HCT116 (cell line): Measurements from ENCODE around the gene URI1. TPM values are rescaled to one million over a fixed set of nuclear protein-coding genes. Genes with fewer than 3 reads are reported as not detected.

Experiments used
- ATAC-seq: fragments of 200-7000 bp; cut with Tn5 transposase; 2 replicates; pipeline ENCODE4 v1.9.1; 2020; ENCODE audit warnings: mild to moderate bottlenecking, moderate library complexity
- BruUV-seq: library from RNA; stranded (reverse); fragments of 400-500 nt; replicated peaks from 2 replicates; lab custom pipeline; 2021; lab: Mats Ljungman, UMichigan
- CTCF ChIA-PET: fragments of 300-600 bp; sonication (Branson Sonifier 250); formaldehyde crosslinking; loops from one replicate; lab custom pipeline; 2021; ENCODE audit warnings: antibody characterized with exemption; lab: Charles Lee
- POLR2A ChIA-PET: fragments of 300-600, 350-600 bp; sonication (Branson Sonifier 250); formaldehyde crosslinking; loops from one replicate; lab custom pipeline; 2021; ENCODE audit warnings: antibody characterized with exemption; lab: Charles Lee
- RAD21 ChIA-PET, 2 experiments: fragments of 300-600 bp; sonication (Branson Sonifier 250); formaldehyde crosslinking; loops; one replicate each; lab custom pipeline; 2023; ENCODE audit warnings: low total read pairs in 2 of 2; ENCODE audit not compliant: uncharacterized antibody in 2 of 2, unreplicated experiment in 2 of 2, low non-redundant PET in 1 of 2; lab: Charles Lee
- DNase-seq: peaks from one replicate; pipeline ENCODE4 v3.0.0-alpha.2; 2010; ENCODE audit warnings: low read depth, low spot score
- H2AFZ ChIP-seq: fragments of 200-600 bp; shearing (Covaris generic), sonication (generic); 2 replicates; pipeline ENCODE4 v1.6.1; 2017; ENCODE audit warnings: low read depth, mixed run types, mixed read lengths, antibody characterized with exemption, low read length; ENCODE audit not compliant: poor library complexity, severe bottlenecking
- H3K27ac ChIP-seq: 2 replicates; pipeline ENCODE4 v1.5.1; 2012; ENCODE audit warnings: low read depth, low read length
- H3K27me3 ChIP-seq: fragments of 200-600 bp; sonication (generic); 2 replicates; pipeline ENCODE4 v1.6.1; 2016; ENCODE audit warnings: mixed run types, low read length, mixed read lengths; ENCODE audit not compliant: insufficient read depth
- H3K36me3 ChIP-seq, 2 experiments: fragments of 200-500 bp in 1 of 2; fragments of 200-600 bp in 1 of 2; sonication (Bioruptor generic) in 1 of 2; sonication (generic) in 1 of 2; 2 replicates each; pipeline versions ENCODE4 v1.5.1 to v1.6.1; 2014 to 2016; ENCODE audit warnings: low read length in 2 of 2, inconsistent platforms in 1 of 2, mixed read lengths in 1 of 2, mixed run types in 1 of 2; ENCODE audit not compliant: insufficient read depth in 2 of 2, control insufficient read depth in 1 of 2
- H3K4me1 ChIP-seq, 2 experiments: fragments of 200-600 bp in 1 of 2; sonication (generic) in 1 of 2; 2 replicates each; pipeline versions ENCODE4 v1.5.1 to v1.6.1; 2012 to 2017; ENCODE audit warnings: low read length in 2 of 2, inconsistent platforms in 1 of 2, mild to moderate bottlenecking in 1 of 2, mixed read lengths in 1 of 2, mixed run types in 1 of 2, moderate library complexity in 1 of 2; ENCODE audit not compliant: insufficient read depth in 2 of 2, control insufficient read depth in 1 of 2
- H3K4me2 ChIP-seq: fragments of 200-600 bp; sonication (generic); 2 replicates; pipeline ENCODE4 v1.6.1; 2017; ENCODE audit warnings: mixed run types, low read length, mixed read lengths
- H3K4me3 ChIP-seq, 2 experiments: fragments of 200-600 bp in 1 of 2; sonication (generic) in 1 of 2; replicated peaks in 1 of 2; 2 replicates each; pipeline ENCODE4 v1.5.1; 2011 to 2016; ENCODE audit warnings: low read length in 2 of 2, control low read depth in 1 of 2, low read depth in 1 of 2, mild to moderate bottlenecking in 1 of 2, mixed read lengths in 1 of 2, mixed run types in 1 of 2
- H3K79me2 ChIP-seq: fragments of 200-600 bp; sonication (generic); 2 replicates; pipeline ENCODE4 v1.6.1; 2017; ENCODE audit warnings: mild to moderate bottlenecking, mixed run types, low read length, moderate library complexity, mixed read lengths; ENCODE audit not compliant: insufficient read depth
- H3K9ac ChIP-seq: fragments of 200-600 bp; sonication (generic); 2 replicates; pipeline ENCODE4 v1.6.1; 2016; ENCODE audit warnings: low read length, mixed read lengths
- H3K9me2 ChIP-seq: fragments of 200-600 bp; sonication (generic), shearing (Covaris generic); 2 replicates; pipeline ENCODE4 v1.6.1; 2017; ENCODE audit warnings: mixed run types, mild to moderate bottlenecking, moderate library complexity; ENCODE audit not compliant: insufficient read depth
- H3K9me3 ChIP-seq, 2 experiments: fragments of 200-500 bp in 1 of 2; fragments of 200-600 bp in 1 of 2; sonication (Bioruptor generic) in 1 of 2; sonication (generic) in 1 of 2; 2 replicates each; pipeline ENCODE4 v1.6.1; 2014 to 2017; ENCODE audit warnings: low read length in 2 of 2, mixed read lengths in 2 of 2, inconsistent platforms in 1 of 2, low read depth in 1 of 2, mild to moderate bottlenecking in 1 of 2, mixed run types in 1 of 2, moderate library complexity in 1 of 2; ENCODE audit not compliant: control insufficient read depth in 1 of 2, insufficient read depth in 1 of 2
- H4K20me1 ChIP-seq: fragments of 200-600 bp; sonication (generic), shearing (Covaris generic); 2 replicates; pipeline ENCODE4 v1.6.1; 2017; ENCODE audit warnings: mixed run types, mild to moderate bottlenecking, moderate library complexity; ENCODE audit not compliant: insufficient read depth
- ATF3 ChIP-seq: IDR thresholded peaks from 2 replicates; pipeline ENCODE4 v1.6.1; 2012
- CEBPB ChIP-seq: IDR thresholded peaks from 2 replicates; pipeline ENCODE4 v1.6.1; 2012; ENCODE audit warnings: low read depth
- CTCF ChIP-seq, 3 experiments: fragments of 200-600 bp in 1 of 3; sonication (generic) in 1 of 3; IDR thresholded peaks in 2 of 3; conservative IDR thresholded peaks in 1 of 3; 2 replicates each; pipeline ENCODE4 v1.5.1; 2012 to 2017; ENCODE audit warnings: low read depth in 2 of 3, low read length in 2 of 3, antibody characterized with exemption in 1 of 3, borderline replicate concordance in 1 of 3, control low read depth in 1 of 3, mild to moderate bottlenecking in 1 of 3, mixed read lengths in 1 of 3, mixed run types in 1 of 3, moderate library complexity in 1 of 3; ENCODE audit not compliant: insufficient read depth in 1 of 3
- EZH2 ChIP-seq: fragments of 200-600 bp; sonication (generic); IDR thresholded peaks from 2 replicates; pipeline ENCODE4 v1.6.1; 2017; ENCODE audit warnings: antibody characterized with exemption, mixed run types
- EZH2phosphoT487 ChIP-seq: fragments of 200-600 bp; IDR thresholded peaks from 2 replicates; pipeline ENCODE4 v1.6.1; 2018; ENCODE audit warnings: antibody characterized with exemption, borderline replicate concordance
- JUND ChIP-seq: IDR thresholded peaks from 2 replicates; pipeline ENCODE4 v1.6.1; 2012
- POLR2A ChIP-seq: IDR thresholded peaks from 2 replicates; pipeline ENCODE4 v1.7.0; 2011; ENCODE audit warnings: borderline replicate concordance; ENCODE audit not compliant: insufficient read depth, insufficient read length; ENCODE audit errors: extremely low read depth
- REST ChIP-seq: IDR thresholded peaks from 2 replicates; pipeline ENCODE4 v1.6.1; 2012; ENCODE audit warnings: low read depth
- SRF ChIP-seq: IDR thresholded peaks from 2 replicates; pipeline ENCODE4 v1.6.1; 2012; ENCODE audit warnings: low read depth
- YY1 ChIP-seq: IDR thresholded peaks from 2 replicates; pipeline ENCODE4 v1.6.1; 2011; ENCODE audit warnings: low read length, low read depth, moderate library complexity, mild to moderate bottlenecking; ENCODE audit not compliant: insufficient replicate concordance; ENCODE audit errors: extremely low read depth
- ZFX ChIP-seq: fragments of 450-650 bp; IDR thresholded peaks from 2 replicates; pipeline ENCODE4 v1.6.1; 2017
- intact Hi-C: fragments of 100-400 bp; cut with micrococcal nuclease; formaldehyde crosslinking; loops from 2 replicates; pipeline ENCODE4 v1.10.0; 2022
- total RNA-seq: library from RNA; stranded (reverse); gene quantifications from one replicate; pipeline ENCODE4 v1.2.1, GENCODE V29; 2021; ENCODE audit not compliant: unreplicated experiment
- TF ChIP-seq, protein P1 (sequence below): IDR thresholded peaks from 2 replicates; pipeline ENCODE4 v1.6.1; 2012
- TF ChIP-seq, protein P2 (sequence below): IDR thresholded peaks from 2 replicates; pipeline ENCODE4 v1.6.1; 2011; ENCODE audit warnings: mild to moderate bottlenecking, low read length, moderate library complexity; ENCODE audit not compliant: insufficient replicate concordance; ENCODE audit errors: extremely low read depth

The URI1 gene
- total RNA-seq, 1 experiment from 2014 or later, result 51.4 TPM

- TF ChIP-seq REST, result no peak
- TF ChIP-seq SRF, result no peak
- TF ChIP-seq CEBPB, result no peak
- TF ChIP-seq ZFX, result no peak
- TF ChIP-seq, protein P1, sequence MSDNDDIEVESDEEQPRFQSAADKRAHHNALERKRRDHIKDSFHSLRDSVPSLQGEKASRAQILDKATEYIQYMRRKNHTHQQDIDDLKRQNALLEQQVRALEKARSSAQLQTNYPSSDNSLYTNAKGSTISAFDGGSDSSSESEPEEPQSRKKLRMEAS, result no peak
- TF ChIP-seq EZH2, result no peak
Measured at GRCh38 chr19:30001301-30001700, 59.3 kb downstream of the URI1 start (continued).

GRCh38 chr19:30001791-30002190 lies 59.8 kb downstream of the URI1 start:
- H3K9me2 ChIP-seq, result no peaks in the 10 kb centered on the region
- no peak overlapping the region for H3K9ac ChIP-seq
- ChIA-PET CTCF (no interaction called here), POLR2A (no interaction called here), RAD21 (no interaction called here)
- H4K20me1 ChIP-seq, result peaks cover 10% of the 10 kb centered on the region; the same call in 1 of the 2 replicates
- no TSS peak for BruUV-seq
- peaks cover 94% of the 10 kb centered on the region for H3K79me2 ChIP-seq
- no peak overlapping the region for H3K27ac ChIP-seq
- H3K36me3 ChIP-seq, result peaks cover 0 to 5% of the 10 kb centered on the region in 2 experiments; a peak in 2 of 4 replicates
- peak; percentile 40; the same call in 1 of the 2 replicates for ATAC-seq
- H3K4me2 ChIP-seq, result no peak overlapping the region
- H3K9me3 ChIP-seq, result no peaks in the 10 kb centered on the region; a peak in 1 of 4 replicates
- intact Hi-C loops, result no loop called here
- H3K4me3 ChIP-seq, result no peak overlapping the region
- H2AFZ ChIP-seq, result no peak overlapping the region
- DNase-seq, result no peak
- no peaks in the 10 kb centered on the region for H3K27me3 ChIP-seq
- H3K4me1 ChIP-seq, result no peaks in the 10 kb centered on the region
- no peak for TF ChIP-seq REST
- TF ChIP-seq CTCF (IDR thresholded peaks at IDR 0.05 in 2 of 3, conservative IDR thresholded peaks at IDR 0.05 in 1 of 3; ENCODE audit: borderline replicate concordance in 1 of 3, insufficient read depth in 1 of 3, low read depth in 2 of 3, low read length in 2 of 3), result peak in 1 of 3 experiments; percentile 35; a peak in 1 of 6 replicates
- no peak for TF ChIP-seq JUND
- no peak for TF ChIP-seq EZH2phosphoT487
- TF ChIP-seq YY1, result no peak
- TF ChIP-seq, protein P2, sequence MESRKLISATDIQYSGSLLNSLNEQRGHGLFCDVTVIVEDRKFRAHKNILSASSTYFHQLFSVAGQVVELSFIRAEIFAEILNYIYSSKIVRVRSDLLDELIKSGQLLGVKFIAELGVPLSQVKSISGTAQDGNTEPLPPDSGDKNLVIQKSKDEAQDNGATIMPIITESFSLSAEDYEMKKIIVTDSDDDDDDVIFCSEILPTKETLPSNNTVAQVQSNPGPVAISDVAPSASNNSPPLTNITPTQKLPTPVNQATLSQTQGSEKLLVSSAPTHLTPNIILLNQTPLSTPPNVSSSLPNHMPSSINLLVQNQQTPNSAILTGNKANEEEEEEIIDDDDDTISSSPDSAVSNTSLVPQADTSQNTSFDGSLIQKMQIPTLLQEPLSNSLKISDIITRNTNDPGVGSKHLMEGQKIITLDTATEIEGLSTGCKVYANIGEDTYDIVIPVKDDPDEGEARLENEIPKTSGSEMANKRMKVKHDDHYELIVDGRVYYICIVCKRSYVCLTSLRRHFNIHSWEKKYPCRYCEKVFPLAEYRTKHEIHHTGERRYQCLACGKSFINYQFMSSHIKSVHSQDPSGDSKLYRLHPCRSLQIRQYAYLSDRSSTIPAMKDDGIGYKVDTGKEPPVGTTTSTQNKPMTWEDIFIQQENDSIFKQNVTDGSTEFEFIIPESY, result no peak
- TF ChIP-seq ATF3, result no peak
- no peak for TF ChIP-seq POLR2A
